Measurements from ENCODE around the gene IQSEC1. TPM values are rescaled to one million over a fixed set of nuclear protein-coding genes. Genes with fewer than 3 reads are reported as not detected.

Gene IQSEC1
- total RNA-seq, 1 experiment from 2014 or later: 13.0 TPM

GRCh38 chr3:13086531-13086981 is 13.3 kb upstream of the IQSEC1 start:
- no peaks in the 10 kb centered on the region for H3K9me3 ChIP-seq (ENCODE audit: low read depth, low read length, poor library complexity, severe bottlenecking)
- no peak overlapping the region for H3K27ac ChIP-seq (ENCODE audit: low read depth, low read length, poor library complexity, severe bottlenecking)
- TF ChIP-seq CTCF (conservative IDR thresholded peaks at IDR 0.05; ENCODE audit: low read depth, low read length) (no peak), EZH2 (IDR thresholded peaks at IDR 0.05; ENCODE audit: borderline replicate concordance, low read depth, low read length, poor library complexity, severe bottlenecking) (no peak)
- DNase-seq (ENCODE audit: low spot score): no peak
- no peaks in the 10 kb centered on the region for H3K36me3 ChIP-seq (ENCODE audit: insufficient read depth, low read length, poor library complexity, severe bottlenecking)
- H3K4me3 ChIP-seq (ENCODE audit: low read depth, low read length, poor library complexity, severe bottlenecking): no peak overlapping the region
- BruUV-seq (replicated peaks): no TSS peak
- ChIA-PET CTCF (no interaction called here), POLR2A (ENCODE audit: low non-redundant PET) (no interaction called here)
- intact Hi-C loops (cut with micrococcal nuclease; ENCODE audit: unreplicated experiment): no loop called here
- H3K27me3 ChIP-seq (replicated peaks; ENCODE audit: insufficient read depth, low read depth, low read length, poor library complexity): no peaks in the 10 kb centered on the region
- H3K4me1 ChIP-seq (ENCODE audit: insufficient read depth, low read length, poor library complexity, severe bottlenecking): no peaks in the 10 kb centered on the region

GRCh38 chr3:13085846-13086179 is 12.6 kb upstream of the IQSEC1 start:
- Histone ChIP-seq H3K9me3 (ENCODE audit: low read depth, low read length, poor library complexity, severe bottlenecking) (no peaks in the 10 kb centered on the region), H3K36me3 (ENCODE audit: insufficient read depth, low read length, poor library complexity, severe bottlenecking) (no peaks in the 10 kb centered on the region), H3K27me3 (replicated peaks; ENCODE audit: insufficient read depth, low read depth, low read length, poor library complexity) (no peaks in the 10 kb centered on the region), H3K4me1 (ENCODE audit: insufficient read depth, low read length, poor library complexity, severe bottlenecking) (no peaks in the 10 kb centered on the region), H3K27ac (ENCODE audit: low read depth, low read length, poor library complexity, severe bottlenecking) (no peak overlapping the region), H3K4me3 (ENCODE audit: low read depth, low read length, poor library complexity, severe bottlenecking) (no peak overlapping the region)
- TF ChIP-seq CTCF (conservative IDR thresholded peaks at IDR 0.05; ENCODE audit: low read depth, low read length) (no peak), EZH2 (IDR thresholded peaks at IDR 0.05; ENCODE audit: borderline replicate concordance, low read depth, low read length, poor library complexity, severe bottlenecking) (no peak)
- POLR2A ChIA-PET (ENCODE audit: low non-redundant PET): no interaction called here
- intact Hi-C loops (cut with micrococcal nuclease; ENCODE audit: unreplicated experiment): no loop called here
- CTCF ChIA-PET: no interaction called here
- no TSS peak for BruUV-seq (replicated peaks)
- no peak for DNase-seq (ENCODE audit: low spot score)

GRCh38 chr3:13085081-13085845 is 12.0 kb upstream of the IQSEC1 start:
- Histone ChIP-seq H3K27ac (ENCODE audit: low read depth, low read length, poor library complexity, severe bottlenecking) (no peak overlapping the region), H3K9me3 (ENCODE audit: low read depth, low read length, poor library complexity, severe bottlenecking) (no peaks in the 10 kb centered on the region), H3K4me3 (ENCODE audit: low read depth, low read length, poor library complexity, severe bottlenecking) (no peak overlapping the region), H3K27me3 (replicated peaks; ENCODE audit: insufficient read depth, low read depth, low read length, poor library complexity) (no peaks in the 10 kb centered on the region), H3K4me1 (ENCODE audit: insufficient read depth, low read length, poor library complexity, severe bottlenecking) (no peaks in the 10 kb centered on the region), H3K36me3 (ENCODE audit: insufficient read depth, low read length, poor library complexity, severe bottlenecking) (no peaks in the 10 kb centered on the region)
- no peak for TF ChIP-seq EZH2 (IDR thresholded peaks at IDR 0.05; ENCODE audit: borderline replicate concordance, low read depth, low read length, poor library complexity, severe bottlenecking)
- no peak for TF ChIP-seq CTCF (conservative IDR thresholded peaks at IDR 0.05; ENCODE audit: low read depth, low read length)
- ChIA-PET CTCF (no interaction called here), POLR2A (ENCODE audit: low non-redundant PET) (no interaction called here)
- BruUV-seq (replicated peaks): no TSS peak
- no peak for DNase-seq (ENCODE audit: low spot score)
- intact Hi-C loops (cut with micrococcal nuclease; ENCODE audit: unreplicated experiment): no loop called here

Measured in A673 (cell line).